Glomerular visceral epithelial cell (primary cell): ENCODE measurements around the gene SMPX.
"Not testable (repeated sequence)": the region's sequence is repeated elsewhere in the genome, so short reads cannot be mapped to it uniquely, and the experiment has no call there.

ENCODE experiments used
- DNase-seq: peaks from one replicate; pipeline ENCODE4 v3.0.0-alpha.2; 2016; ENCODE audit errors: extremely low spot score

Gene SMPX

DNA sequence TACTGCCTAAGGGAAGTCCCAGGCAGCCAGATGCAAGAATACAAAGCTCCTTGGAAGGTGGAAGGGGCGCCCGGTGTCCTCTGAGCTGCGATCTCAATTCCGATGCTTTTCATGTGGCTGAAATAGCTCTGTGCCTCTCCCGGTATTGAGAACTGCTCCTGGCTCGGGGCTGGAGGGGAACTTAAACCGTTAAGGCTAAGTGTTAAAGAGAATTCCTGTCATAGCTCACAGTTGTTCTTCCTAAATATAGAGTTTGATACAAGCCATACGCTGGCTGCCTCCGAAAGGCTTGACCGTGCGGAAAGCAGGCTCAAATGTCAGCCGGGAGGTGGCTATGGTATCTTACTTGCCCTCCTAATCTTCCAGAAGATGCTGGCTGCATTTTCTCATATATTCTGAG is at the start of gene SMPX:
TSS of gene SMPX (minus strand) at position 157 of the 400 bp plus-strand sequence. CDS start 3,826 bp downstream, outside the sequence.
- DNase-seq = no peak

DNA sequence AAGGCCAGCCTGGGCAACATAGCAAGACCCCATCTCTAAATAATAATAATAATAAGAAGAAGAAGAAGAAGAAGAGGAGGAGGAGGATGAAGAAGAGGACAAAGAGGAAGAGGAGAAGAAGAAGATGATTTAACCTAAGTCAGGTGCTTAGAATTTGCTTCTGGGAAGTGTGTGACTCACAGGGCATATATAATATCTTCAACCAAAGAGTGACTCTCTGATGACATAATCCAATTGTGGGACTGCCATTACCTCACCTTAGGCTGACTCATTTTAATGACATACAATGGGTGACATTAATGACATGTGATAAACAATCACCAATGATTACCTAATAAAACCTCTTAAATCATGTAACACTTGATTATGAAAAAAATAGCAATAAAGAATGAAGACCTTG is 48.8 kb upstream of the SMPX start:
- DNase-seq = peak; percentile 22

DNA sequence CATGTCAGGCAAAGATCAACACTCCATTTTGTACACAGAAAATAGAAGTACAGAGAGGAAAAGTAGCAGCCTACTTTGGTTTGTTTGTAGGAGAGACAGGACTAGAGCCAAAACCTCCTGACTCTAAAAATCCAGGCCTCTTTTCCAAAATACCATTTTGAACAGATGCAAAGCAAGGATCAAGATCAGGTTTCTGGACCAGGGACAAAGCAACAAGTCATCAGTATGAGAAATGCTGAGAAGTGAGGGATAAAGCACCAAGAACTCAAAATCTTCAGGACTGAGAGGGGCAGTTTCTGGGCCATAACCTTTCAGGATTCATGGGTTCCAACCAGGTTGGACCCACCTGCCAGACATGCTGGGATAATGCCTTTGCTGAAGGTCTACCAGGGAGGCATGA is 44.9 kb upstream of the SMPX start:
- DNase-seq = no peak

DNA sequence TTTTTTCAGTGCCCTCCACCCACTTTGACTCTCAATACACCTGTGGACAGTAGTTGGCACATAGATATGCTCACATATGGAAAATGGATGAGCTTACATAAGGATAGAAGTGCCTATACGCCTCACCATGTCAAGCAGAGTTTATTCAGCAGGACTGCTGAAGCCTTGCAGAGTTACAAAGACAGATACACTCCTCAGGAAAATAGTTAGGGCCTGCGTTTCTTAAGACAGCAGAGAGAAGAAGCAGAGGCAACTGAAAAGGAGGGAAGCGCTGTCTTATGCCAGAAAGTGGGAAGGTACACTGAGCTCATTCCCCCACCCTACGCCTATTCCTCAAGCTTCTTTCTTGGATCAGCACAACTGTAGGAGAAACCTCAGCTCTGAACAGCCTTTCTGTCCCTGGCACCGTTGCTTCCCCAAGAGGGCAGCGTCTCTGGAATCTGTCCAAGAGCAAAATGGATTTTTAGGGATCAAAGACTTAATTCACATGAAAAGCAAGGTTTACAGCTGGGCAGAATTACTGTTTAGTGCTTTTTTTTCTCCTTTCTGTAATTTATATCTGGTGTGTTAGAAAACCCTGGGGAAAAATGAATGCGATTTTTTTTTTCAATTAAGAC is 44.2 kb upstream of the SMPX start:
- no peak for DNase-seq

DNA sequence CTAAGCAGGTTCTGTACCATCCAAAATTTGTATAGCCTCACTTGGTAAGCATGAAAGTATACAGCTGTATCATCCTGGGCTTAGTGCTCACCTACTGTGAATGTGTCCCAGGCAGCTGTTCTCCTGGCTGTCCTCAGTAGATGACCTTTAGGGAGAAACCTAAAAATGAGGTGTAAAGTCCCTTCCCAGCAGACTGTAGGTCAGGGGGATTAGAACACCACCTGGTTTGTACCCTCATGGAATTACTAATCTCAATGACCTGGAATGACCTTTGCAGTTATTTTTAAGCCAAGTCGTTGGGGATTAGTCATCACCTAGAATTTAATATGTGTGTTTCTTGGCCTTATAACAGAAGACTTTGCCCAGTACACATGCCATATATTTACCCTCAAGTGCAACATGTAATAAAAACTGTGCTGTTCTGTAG is 42.4 kb upstream of the SMPX start:
- DNase-seq = peak; percentile 18

DNA sequence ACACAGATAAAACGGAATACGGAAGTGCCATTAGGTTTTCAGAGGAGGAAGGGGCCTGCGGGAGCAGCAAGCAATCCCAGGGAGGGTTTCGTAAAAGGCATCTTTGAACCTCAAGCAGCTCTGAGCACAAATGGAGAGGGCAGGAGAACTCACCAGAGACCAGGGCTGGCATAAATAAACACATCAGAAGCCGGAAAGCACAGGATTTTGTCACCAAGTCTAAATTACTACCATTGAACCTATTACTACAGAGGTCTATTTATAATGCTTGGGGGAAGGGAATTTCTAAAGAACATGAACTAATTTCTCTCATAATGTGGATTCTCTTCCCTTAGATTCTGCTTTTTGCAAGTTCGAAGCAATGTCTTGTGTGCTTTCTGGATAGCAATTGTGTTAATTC is 41.9 kb upstream of the SMPX start:
- DNase-seq = no peak

DNA sequence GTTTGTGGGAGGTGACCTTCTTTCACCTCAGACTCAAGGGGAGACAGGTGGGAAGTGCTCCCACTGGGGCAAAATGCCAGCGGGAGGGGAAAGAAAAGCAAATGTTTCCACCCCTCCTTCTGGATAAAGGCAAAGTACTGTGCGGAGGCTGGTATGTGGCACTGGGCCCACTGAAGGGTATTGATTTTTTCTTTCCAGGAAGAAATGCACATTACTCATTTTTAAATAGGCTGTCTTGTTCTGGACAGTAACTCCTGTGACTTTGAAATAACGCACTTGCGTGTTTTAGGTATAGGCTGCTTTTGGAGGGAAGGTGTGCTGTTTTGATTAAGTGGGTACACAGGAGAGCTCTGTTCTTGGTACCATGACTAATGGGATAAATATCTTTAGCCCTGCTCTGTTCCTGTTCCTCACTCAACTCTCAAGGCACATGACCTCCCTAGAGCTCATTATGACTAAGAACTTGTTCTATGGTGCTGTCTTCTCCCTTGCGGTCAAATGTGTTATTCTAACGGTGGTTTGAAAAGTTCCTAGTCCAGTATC is 40.8 kb upstream of the SMPX start:
- peak; percentile 80 for DNase-seq

DNA sequence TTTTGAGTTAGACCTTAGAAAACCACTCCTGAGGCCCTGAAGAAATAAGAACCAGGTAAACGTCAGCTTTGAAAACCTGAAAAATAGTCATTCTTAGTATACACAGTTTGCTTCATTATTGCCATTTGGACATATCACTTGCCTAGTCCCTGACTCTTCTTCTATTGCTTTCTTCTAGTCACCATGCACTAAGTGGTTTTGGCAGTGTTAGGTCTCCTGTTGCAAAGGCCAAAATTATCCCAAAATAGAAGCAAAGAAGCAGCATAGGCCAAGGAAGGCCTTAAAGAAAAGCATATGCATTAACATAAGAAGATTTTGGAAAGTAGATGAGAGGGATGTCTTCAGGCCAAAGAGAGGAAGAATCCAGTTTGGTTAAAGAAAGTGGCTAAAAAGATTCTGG is 24.1 kb upstream of the SMPX start:
- no peak for DNase-seq

DNA sequence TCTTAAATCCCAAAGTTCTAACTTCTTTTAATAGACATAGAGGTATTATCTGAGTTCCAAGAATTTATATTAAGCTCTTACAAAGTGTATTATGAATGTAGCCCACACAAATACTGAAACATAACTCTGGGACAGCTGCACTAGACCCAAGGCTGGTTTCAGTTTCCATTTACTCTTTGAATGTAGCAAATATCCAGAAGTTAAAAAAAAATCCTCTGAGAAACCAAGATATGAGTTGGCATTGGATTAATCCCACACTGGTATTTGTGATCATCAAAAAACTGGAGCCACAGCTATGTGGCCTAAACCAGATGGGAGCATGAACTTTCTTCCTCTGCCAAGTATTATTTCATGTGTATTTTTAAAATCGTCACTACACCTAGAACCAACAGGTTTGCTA is 23.6 kb upstream of the SMPX start:
- DNase-seq = peak; percentile 26

DNA sequence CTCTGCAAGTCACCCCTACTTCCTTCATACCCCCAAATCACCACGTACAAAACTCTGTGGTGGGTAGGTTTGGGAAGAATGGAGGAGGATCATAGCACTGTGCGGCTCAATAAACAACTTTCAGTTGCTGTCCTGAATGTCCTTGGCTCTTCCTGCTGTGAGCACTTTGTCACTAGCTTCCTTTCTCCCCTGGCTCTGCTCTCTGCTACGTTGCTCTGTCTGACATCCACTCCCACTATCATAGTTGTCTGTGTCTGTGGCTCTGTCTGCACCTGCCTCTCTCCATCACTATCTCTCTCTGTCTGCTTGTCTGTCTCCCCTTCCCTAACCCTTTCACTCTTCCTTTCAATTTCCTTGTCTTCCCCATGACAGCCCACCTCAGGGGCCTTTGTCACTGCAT is 21.2 kb upstream of the SMPX start:
- no peak for DNase-seq

DNA sequence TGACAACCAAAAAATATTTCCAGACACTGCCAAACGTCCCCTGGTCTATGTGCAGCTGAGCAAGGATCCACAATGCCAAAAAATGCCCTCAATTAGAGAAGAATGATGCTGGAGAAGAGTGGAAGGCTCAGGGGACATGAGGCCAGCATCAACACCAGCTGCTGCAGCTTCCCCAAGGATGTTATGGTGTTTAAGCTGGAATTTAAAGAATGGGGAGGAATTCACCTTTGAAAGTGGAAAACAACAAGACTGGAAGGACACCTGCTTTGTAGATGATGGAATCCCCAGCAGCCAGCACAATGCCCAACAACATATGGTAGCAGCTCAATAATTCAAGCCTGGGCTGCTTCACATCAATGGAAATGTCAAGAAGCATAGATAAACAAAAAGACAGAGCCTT is 20.3 kb upstream of the SMPX start:
- no peak for DNase-seq

DNA sequence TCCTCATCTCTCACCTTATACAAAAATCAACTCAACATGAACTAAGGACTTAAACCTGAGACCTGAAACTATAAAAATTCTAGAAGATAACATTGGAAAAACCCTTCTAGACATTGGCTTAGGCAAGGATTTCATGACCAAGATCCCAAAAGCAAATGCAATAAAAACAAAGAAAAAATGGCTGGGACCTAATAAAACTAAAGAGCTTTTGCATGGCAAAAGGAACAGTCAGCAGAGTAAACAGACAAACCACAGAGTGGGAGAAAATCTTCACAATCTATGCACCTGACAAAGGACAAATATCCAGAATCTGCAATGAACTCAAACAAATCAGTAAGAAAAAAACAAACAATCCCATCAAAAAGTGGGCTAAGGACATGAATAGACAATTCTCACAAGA is 17.2 kb upstream of the SMPX start:
- DNase-seq = not testable (repeated sequence)

DNA sequence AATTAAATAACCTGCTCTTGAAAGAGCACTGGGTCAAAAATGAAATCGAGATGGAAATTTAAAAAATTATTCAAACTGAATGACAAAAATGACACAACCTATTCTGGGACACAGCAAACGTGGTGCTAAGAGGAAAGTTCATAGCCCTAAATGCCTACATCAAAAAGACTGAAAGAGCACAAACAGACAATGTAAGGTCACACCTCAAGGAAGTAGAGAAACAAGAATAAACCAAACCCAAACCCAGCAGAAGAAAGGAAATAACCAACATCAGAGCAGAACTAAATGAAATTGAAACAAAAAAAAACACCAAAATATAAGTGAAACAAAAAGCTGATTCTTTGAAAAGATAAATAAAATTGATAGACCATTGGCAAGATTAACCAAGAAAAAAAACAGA is 15.1 kb upstream of the SMPX start:
- not testable (repeated sequence) for DNase-seq

DNA sequence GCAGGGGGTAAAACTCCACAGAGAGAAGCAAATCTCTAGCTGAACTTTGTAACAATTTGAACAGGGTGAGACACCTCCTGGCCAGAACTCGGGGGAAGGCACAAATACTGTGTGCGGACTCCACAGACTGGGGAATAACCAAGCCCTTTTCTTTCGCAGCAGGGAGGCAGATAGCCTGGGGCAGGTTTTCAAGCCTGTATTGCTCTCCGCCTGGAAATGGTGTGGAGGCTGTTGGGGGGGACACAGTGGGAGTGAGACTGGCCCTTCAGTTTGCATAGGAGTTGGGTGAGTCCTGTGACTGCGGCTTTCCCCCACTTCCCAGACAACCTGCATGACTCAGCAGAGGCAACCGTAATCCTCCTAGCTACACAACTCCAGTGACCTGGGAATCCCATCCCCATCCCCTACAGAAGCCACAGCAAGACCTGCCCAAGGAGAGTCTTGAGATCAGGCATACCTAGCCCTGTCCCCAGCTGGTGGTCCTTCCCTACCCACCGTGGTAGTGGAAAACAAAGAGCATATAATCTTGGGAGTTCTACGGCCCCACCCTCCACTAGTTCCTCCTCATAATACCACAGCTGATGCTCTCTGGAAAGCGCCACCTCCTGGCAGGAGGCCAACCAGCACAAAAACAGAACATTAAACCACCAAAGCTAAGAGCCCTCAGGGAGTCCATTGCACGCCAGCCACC is 12.9 kb upstream of the SMPX start:
- DNase-seq = peak; percentile 21

DNA sequence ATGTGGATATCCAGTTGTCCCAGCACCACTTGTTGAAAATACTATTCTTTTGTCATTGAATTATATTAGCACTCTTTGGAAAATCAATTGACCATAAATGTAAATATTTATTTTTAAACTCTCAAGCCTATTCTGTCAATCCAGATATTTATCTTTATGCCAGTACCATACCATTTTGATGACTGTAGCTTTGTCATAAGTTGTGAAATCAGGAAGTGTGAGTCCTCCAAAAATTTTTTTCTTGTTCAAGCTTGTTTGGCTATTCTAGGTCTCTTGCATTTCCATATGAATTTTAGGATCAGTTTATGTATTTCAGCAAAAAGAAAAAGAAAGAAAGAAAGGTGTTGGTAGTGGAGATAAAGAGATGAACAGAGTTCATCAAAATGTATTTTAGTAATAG is 8.2 kb upstream of the SMPX start:
- no peak for DNase-seq

DNA sequence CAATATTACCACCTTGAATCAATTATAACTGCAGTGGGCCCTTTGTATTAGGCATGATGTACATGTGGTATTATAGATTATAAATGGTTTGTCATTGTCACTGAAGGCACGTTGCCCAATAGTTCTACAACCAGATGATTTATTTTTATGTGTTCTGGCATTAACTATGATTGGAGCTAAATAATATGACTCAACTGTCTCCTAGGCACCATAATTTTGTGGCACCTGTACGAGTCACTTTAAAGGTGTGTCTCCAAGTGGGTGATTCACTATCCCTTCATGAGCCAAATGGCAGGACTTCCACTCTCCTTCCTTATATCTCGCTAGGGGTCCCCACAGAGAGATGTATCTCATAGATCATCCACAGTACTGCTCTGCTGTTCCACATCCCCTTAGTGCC is 6.1 kb upstream of the SMPX start:
- no peak for DNase-seq

DNA sequence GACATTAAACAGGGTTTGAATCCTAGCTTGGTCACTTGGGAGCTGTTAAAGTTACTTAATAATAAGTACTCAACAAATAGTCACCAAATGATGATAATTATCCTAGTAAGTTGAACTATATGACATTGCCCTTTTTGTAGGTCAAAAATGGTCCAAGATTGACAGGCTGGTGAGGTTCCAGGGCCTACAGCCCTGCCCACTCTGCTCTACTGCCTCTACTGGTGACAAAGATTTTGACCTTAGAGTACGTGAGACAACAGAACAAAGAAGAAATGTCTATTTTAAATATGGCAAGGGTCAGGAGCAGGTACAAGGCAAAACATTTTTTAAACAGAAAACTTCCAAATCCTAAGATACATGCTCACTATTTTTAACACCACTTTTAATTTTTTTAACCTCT is 572 bp upstream of the SMPX start:
- no peak for DNase-seq

DNA sequence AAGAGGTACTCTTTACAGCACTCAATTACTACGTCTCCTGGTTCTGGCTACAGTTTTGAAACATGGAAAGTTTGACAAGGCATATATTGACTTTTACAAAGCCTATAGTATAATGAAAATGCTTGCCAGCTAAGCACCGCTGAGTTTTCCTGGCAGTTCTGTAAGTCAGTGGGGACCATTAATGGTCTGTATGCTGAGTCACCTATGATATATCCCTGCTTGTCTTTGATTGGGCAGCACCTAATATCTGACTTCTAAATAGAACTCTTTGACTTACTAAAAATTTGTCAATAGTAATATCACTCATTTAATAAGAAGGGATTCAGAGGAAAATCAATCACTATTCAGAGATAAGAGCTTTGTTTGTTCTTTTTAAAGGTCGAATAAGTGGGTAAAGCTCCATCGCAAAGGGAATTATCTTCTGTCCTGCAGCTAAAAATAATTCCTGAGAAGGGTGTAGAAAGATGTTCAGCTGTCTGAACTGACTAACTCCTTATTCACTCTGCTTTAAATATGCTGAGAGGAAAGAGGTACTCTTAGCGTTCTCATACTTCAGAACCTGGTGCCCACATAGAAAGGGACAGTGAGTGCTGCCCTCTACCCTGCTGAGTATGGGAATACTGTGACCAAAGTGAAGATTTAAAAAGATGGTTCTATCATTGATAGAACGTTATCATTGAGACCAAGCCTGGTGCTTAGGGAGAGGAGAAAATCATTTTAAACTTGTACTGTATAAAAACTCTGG is 959 bp downstream of the SMPX start:
- no peak for DNase-seq

DNA sequence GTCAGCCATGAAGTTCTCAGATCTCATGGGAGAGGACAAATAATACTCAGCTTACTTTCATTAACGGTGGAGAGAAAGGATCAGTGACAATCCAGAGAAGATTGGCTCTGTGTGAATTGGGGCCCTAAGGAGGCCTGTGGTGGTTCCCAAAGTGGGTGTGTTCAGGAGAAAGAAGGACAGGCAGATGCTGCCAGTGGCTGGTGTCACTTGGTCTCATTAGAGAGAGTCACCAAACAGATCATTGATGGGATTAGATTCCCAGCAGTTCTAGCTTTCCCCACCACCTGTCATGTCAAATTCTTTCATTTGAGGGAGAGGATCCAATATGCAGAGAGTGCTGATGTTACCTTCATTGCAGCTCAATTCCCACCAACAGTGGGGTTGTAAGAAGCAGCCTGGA is 8.0 kb downstream of the SMPX start:
- no peak for DNase-seq

DNA sequence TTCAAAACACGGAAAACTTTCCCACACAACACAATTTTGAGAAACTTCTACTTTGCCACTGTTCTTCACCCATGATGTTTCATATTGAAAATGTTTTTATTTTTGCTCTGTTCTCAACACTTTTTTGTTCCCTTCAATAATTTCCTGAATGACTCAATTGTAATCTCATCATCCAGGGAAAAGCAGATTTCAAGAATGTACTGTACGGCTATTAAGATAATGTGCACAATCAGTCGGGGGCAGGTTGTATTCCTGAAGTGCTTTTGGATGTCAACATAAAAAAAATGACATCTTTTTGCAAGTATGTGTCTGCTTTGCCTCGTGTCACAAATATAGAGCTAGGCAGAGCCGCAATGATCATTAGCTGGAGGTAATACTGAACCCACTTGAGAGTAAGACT is 9.7 kb downstream of the SMPX start:
- no peak for DNase-seq

DNA sequence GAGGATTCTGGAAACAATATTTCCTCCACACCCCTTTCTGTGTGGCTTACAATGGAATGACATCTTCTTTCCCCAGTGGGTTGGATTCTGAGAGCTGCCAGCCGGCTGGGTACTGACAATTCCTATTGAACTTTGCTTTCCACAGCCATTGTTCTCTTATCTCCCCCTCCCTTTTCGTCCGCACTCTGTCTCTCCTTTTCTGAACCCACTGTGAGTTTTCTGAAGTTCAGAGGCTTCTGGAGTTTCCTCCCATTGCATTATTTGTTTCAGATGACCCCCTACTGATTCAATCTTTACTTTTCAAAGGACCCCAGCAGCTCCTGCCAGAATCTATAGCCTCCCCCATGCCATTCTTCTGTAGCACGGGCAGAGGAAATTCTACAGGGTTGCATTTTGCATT is 10.4 kb downstream of the SMPX start:
- no peak for DNase-seq

DNA sequence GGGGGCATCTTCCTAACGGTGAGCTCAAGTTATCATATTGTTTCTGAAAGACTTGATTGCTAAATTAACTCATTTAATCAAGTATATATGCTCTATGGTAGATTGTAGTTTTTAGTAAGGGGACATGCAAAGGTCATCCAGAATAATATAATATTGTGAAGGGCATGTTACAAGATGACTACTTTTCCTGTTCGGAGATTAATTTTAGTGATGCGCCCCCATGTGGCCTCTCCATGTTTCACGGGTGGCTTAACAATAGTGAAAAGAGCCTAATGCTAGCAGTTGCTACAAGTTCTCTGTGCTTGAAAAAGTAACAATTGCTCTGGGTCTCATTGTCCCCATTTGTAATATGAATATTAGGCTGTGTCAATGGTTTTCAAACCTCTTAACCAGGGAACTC is 12.2 kb downstream of the SMPX start:
- DNase-seq = peak; percentile 9

DNA sequence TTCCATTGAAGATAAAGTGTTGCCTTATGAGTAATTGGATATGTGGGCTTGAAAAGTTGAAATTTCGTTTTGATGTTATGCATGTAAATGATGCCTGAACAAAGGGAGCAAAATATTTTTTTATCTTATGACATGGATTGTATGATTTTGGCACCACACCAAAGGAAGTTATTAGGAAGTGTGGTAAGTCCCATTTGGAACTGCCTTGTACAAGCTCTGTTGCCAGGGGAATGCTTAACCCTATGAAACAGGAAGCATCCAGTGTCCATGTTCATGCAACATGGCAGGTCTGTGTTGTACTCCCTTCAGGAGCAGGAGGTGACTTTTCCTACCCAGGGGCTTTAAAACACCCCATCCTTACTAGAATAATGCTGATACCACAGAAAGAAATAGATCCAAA is 13.2 kb downstream of the SMPX start:
- DNase-seq = no peak
